Measurements from ENCODE around the gene TBRG4.

The TBRG4 gene

GRCh38 chr7:45099891-45100760, 11.4 kb downstream of the TBRG4 start:
- no peak for TF ChIP-seq CTCF (IDR thresholded peaks at IDR 0.05; ENCODE audit: low read depth, low read length)
- no peak for DNase-seq (ENCODE audit: extremely low read depth, low read depth)

GRCh38 chr7:45098983-45099839, 12.3 kb downstream of the TBRG4 start:
- no peak for TF ChIP-seq CTCF (IDR thresholded peaks at IDR 0.05; ENCODE audit: low read depth, low read length)

GRCh38 chr7:45092931-45093235, 18.6 kb downstream of the TBRG4 start:
- no peak for TF ChIP-seq CTCF (IDR thresholded peaks at IDR 0.05; ENCODE audit: low read depth, low read length)
- no peak for DNase-seq (ENCODE audit: extremely low read depth, low read depth)

More at GRCh38 chr7:45098983-45099839, 12.3 kb downstream of the TBRG4 start:
- no peak for DNase-seq (ENCODE audit: extremely low read depth, low read depth)

- DNase-seq (ENCODE audit: extremely low read depth, low read depth): no peak
- no peak for TF ChIP-seq CTCF (IDR thresholded peaks at IDR 0.05; ENCODE audit: low read depth, low read length)
These were observed 19.2 kb downstream of the TBRG4 start for GRCh38 chr7:45092100-45092930.

GRCh38 chr7:45089341-45089891, 22.1 kb downstream of the TBRG4 start:
- no peak for TF ChIP-seq CTCF (IDR thresholded peaks at IDR 0.05; ENCODE audit: low read depth, low read length)
- no peak for DNase-seq (ENCODE audit: extremely low read depth, low read depth)

- DNase-seq (ENCODE audit: extremely low read depth, low read depth): no peak
- TF ChIP-seq CTCF (IDR thresholded peaks at IDR 0.05; ENCODE audit: low read depth, low read length): no peak
These were observed 22.6 kb downstream of the TBRG4 start, which contains the start of gene NACAD for GRCh38 chr7:45088821-45089340. Gene NACAD (minus strand): TSS chr7:45088969. CDS start chr7:45088894, 75 bp downstream.

Measured in AG09319 (cell line).